NCI-H1092 (cell line): ENCODE measurements around the gene ELP4.

Source experiments
- DNase-seq: peaks from one replicate; lab custom pipeline; 2025; lab: John Stamatoyannopoulos, UW

Gene ELP4

GRCh38 chr11:31800398-31801265, 291.1 kb downstream of the ELP4 start:
- no peak for DNase-seq

- no peak for DNase-seq
Measured at GRCh38 chr11:31801298-31801702, 291.7 kb downstream of the ELP4 start.

GRCh38 chr11:31802000-31802551, 292.5 kb downstream of the ELP4 start:
- DNase-seq: no peak

- DNase-seq: no peak
Measured at GRCh38 chr11:31802609-31802989, 293.0 kb downstream of the ELP4 start.

- no peak for DNase-seq
Measured at GRCh38 chr11:31802990-31803812, 293.6 kb downstream of the ELP4 start.

- DNase-seq: no peak
Measured at GRCh38 chr11:31803813-31804311, 294.3 kb downstream of the ELP4 start.

- no peak for DNase-seq
Measured at GRCh38 chr11:31804312-31805036, 294.9 kb downstream of the ELP4 start.

- no peak for DNase-seq
Measured at GRCh38 chr11:31805037-31805628, 295.6 kb downstream of the ELP4 start.

- no peak for DNase-seq
Measured at GRCh38 chr11:31805629-31806185, 296.1 kb downstream of the ELP4 start.

GRCh38 chr11:31806186-31806927, 296.8 kb downstream of the ELP4 start:
- no peak for DNase-seq

- no peak for DNase-seq
Measured at GRCh38 chr11:31806928-31807798, 297.6 kb downstream of the ELP4 start.

- no peak for DNase-seq
Measured at GRCh38 chr11:31807799-31808667, 298.5 kb downstream of the ELP4 start.

- DNase-seq: no peak
Measured at GRCh38 chr11:31808721-31809540, 299.4 kb downstream of the ELP4 start.

GRCh38 chr11:31809541-31809856, 299.9 kb downstream of the ELP4 start:
- DNase-seq: no peak

- DNase-seq: peak; percentile 52
Measured at GRCh38 chr11:31809857-31810778, 300.6 kb downstream of the ELP4 start.

GRCh38 chr11:31810779-31811647, 301.4 kb downstream of the ELP4 start, which contains the start of gene PAX6:
PAX6 (minus strand) TSS chr11:31811322; CDS start chr11:31806411, 4,911 bp downstream.
- peak; percentile 84 for DNase-seq
